GM23338 (cell line): ENCODE data around the gene UBE2QL1. TPM values are rescaled to one million over a fixed set of nuclear protein-coding genes. Genes with fewer than 3 reads are reported as not detected.

Source experiments
- ETS1 ChIP-seq: IDR thresholded peaks from 2 replicates; pipeline ENCODE4 v1.6.1; 2016; ENCODE audit warnings: antibody characterized with exemption
- POLR2AphosphoS5 ChIP-seq: IDR thresholded peaks from 2 replicates; pipeline ENCODE4 v1.6.1; 2016; ENCODE audit warnings: antibody characterized with exemption, low read depth
- ZNF462 ChIP-seq: fragments of 250-450 bp; sonication (Bioruptor Pico); IDR thresholded peaks from 2 replicates; pipeline ENCODE4 v1.5.0; 2020; ENCODE audit warnings: mild to moderate bottlenecking, moderate library complexity
- polyA plus RNA-seq: library from polyadenylated mRNA; unstranded; fragments of >200 nt; fragmentation: Nextera tagmentation; extraction: Ambion mirVana; gene quantifications from 2 replicates; pipeline ENCODE4 v1.2.1, GENCODE V29; 2016
- total RNA-seq: library from RNA; depleted of rRNA; stranded (reverse); fragments of >200 nt; shearing (Covaris generic); gene quantifications from 2 replicates; pipeline ENCODE4 v1.2.3, GENCODE V29; 2014; rRNA removed

UBE2QL1 gene
- total and polyA plus RNA-seq, 2 experiments from 2014 or later = 0.40 to 0.83 TPM

GRCh38 chr5:6543830-6544560 is 95.3 kb downstream of the UBE2QL1 start (continued):
- TF ChIP-seq ZNF462 (CRISPR knock-in tag) (no peak), POLR2AphosphoS5 (no peak), ETS1 (no peak)

Other genes with a start within 250 kb of the UBE2QL1 start
- gene MED10, start 70.3 kb upstream of the UBE2QL1 start, total RNA-seq = 9.0 and 16.0 TPM in 2 replicates
- gene MED10, start 70.3 kb upstream of the UBE2QL1 start, polyA plus RNA-seq = 58.1 and 62.2 TPM in 2 replicates
- 110 and 112 TPM in 2 replicates for gene NSUN2, start 184.2 kb downstream of the UBE2QL1 start, total RNA-seq
- gene NSUN2, start 184.2 kb downstream of the UBE2QL1 start, polyA plus RNA-seq = 59.3 and 65.4 TPM in 2 replicates
- gene SRD5A1, start 184.6 kb downstream of the UBE2QL1 start, total RNA-seq = 69.6 and 87.3 TPM in 2 replicates
- 17.9 and 18.2 TPM in 2 replicates for gene SRD5A1, start 184.6 kb downstream of the UBE2QL1 start, polyA plus RNA-seq